HG03460 (cell line): Measurements from ENCODE around the gene TNPO2.
"Not testable (repeated sequence)": the region's sequence is repeated elsewhere in the genome, so short reads cannot be mapped to it uniquely, and the experiment has no call there.

Experiments
- ATAC-seq: cut with Tn5 transposase; IDR thresholded peaks from one replicate; pipeline ENCODE4 v1.9.1; 2021; ENCODE audit not compliant: unreplicated experiment

Gene TNPO2

GRCh38 chr19:12706332-12706718, 17.4 kb downstream of the TNPO2 start:
- ATAC-seq: no peak

GRCh38 chr19:12705654-12706331, 17.9 kb downstream of the TNPO2 start:
- ATAC-seq: no peak

- no peak for ATAC-seq
These were observed 18.6 kb downstream of the TNPO2 start for GRCh38 chr19:12705169-12705568.

GRCh38 chr19:12703046-12703445, 20.7 kb downstream of the TNPO2 start:
- ATAC-seq: no peak

- ATAC-seq: no peak
These were observed 22.0 kb downstream of the TNPO2 start for GRCh38 chr19:12701596-12702282.

- no peak for ATAC-seq
These were observed 25.6 kb downstream of the TNPO2 start for GRCh38 chr19:12698138-12698537.

GRCh38 chr19:12697425-12697824, 26.3 kb downstream of the TNPO2 start:
- ATAC-seq: not testable (repeated sequence)

- ATAC-seq: peak; percentile 79
These were observed 27.1 kb downstream of the TNPO2 start, which contains the start of gene FBXW9 for GRCh38 chr19:12696366-12697335. Gene FBXW9, minus strand, starts transcription at chr19:12696631. Its CDS starts 50 bp downstream, at chr19:12696581.

- ATAC-seq: no peak
These were observed 27.8 kb downstream of the TNPO2 start for GRCh38 chr19:12695997-12696365.

GRCh38 chr19:12695514-12695913, 28.2 kb downstream of the TNPO2 start:
- ATAC-seq: no peak

- ATAC-seq: no peak
These were observed 28.6 kb downstream of the TNPO2 start for GRCh38 chr19:12695096-12695495.

- ATAC-seq: no peak
These were observed 29.1 kb downstream of the TNPO2 start for GRCh38 chr19:12694641-12695040.

GRCh38 chr19:12692960-12693359, 30.8 kb downstream of the TNPO2 start:
- no peak for ATAC-seq

- ATAC-seq: no peak
These were observed 34.0 kb downstream of the TNPO2 start for GRCh38 chr19:12689581-12690216.

- no peak for ATAC-seq
These were observed 34.7 kb downstream of the TNPO2 start for GRCh38 chr19:12689012-12689411.

- ATAC-seq: no peak
These were observed 36.1 kb downstream of the TNPO2 start, which contains the start of gene GNG14 for GRCh38 chr19:12687496-12688196. Gene GNG14, plus strand, starts transcription at chr19:12687998. Its CDS starts 51 bp downstream, at chr19:12688049.

- no peak for ATAC-seq
These were observed 37.9 kb downstream of the TNPO2 start for GRCh38 chr19:12685831-12686230.

- peak; percentile 61 for ATAC-seq
These were observed 42.4 kb downstream of the TNPO2 start, which contains the start of gene DHPS for GRCh38 chr19:12681074-12681987. Gene DHPS, minus strand, starts transcription at chr19:12681880. Its CDS starts 114 bp downstream, at chr19:12681766.

GRCh38 chr19:12680034-12680433, 43.7 kb downstream of the TNPO2 start:
- no peak for ATAC-seq
